Astrocyte (in vitro differentiated cells and primary cell): ENCODE measurements around the gene SIPA1.

Experiments used
- CTCF ChIP-seq: IDR thresholded peaks from 2 replicates; pipeline ENCODE4 v1.5.1; 2011; ENCODE audit warnings: low read depth, mild to moderate bottlenecking, inconsistent platforms, low read length, moderate library complexity; ENCODE audit not compliant: insufficient read depth
- EZH2 ChIP-seq: IDR thresholded peaks from 2 replicates; pipeline ENCODE4 v1.6.1; 2012; ENCODE audit warnings: mild to moderate bottlenecking, low read length, inconsistent platforms; ENCODE audit not compliant: insufficient read depth

DNA sequence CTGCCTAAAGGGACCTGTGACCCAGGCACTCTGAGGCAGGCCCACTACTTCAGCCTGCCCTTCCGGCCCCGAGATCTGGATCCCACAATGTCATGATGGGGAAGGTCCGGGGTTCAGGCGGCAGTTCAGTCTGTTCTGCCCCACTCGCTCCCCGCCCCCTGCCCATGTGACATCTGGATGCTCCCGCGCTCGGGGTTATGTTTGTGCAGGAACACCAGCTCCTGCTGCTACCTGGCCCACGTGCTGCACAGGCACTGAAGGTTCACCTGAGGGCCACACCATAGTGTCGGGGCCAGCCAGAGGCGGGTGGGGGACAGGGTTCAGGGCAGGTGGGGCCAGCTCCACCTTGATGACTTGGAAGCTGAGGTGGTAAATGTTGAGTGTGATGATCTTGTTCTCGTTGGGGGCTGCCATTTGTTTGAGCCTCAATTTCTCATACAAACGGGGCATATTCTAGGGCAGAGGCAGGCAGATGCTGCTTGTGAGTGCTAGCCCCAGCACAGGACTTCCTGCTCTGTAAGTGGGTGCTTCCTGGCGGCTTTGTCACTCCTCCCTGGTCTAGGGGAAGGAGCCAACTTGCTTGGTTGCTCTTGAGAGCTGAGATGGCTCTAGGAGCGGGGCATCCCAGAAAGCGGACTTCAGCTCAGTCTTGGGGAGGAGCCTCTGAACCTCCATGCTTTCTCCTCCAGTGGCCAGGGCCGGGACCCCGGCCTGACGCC lies 4.4 kb upstream of the SIPA1 start:
- TF ChIP-seq EZH2 (no peak), CTCF (no peak)
